MCF 10A (cell line): ENCODE results near the gene ADGRG6. TPM values are rescaled to one million over a fixed set of nuclear protein-coding genes. Genes with fewer than 3 reads are reported as not detected.

Source experiments
- BruUV-seq: library from RNA; stranded (reverse); fragments of 400-500 nt; replicated peaks from 2 replicates; lab custom pipeline; 2021; lab: Mats Ljungman, UMichigan
- CTCF ChIA-PET: fragments of 300-600 bp; sonication (Branson Sonifier 250); formaldehyde crosslinking; extraction: SDS; loops from one replicate; lab custom pipeline; 2021; ENCODE audit warnings: antibody characterized with exemption, inconsistent platforms; lab: Yijun Ruan, JAX
- POLR2A ChIA-PET: fragments of 300-600, 350-650 bp; sonication (Branson Sonifier 250); formaldehyde crosslinking; extraction: SDS; loops from one replicate; lab custom pipeline; 2020; ENCODE audit warnings: antibody characterized with exemption, inconsistent platforms; lab: Yijun Ruan, JAX
- DNase-seq: peaks from one replicate; pipeline ENCODE4 v3.0.0-alpha.2; 2018; ENCODE audit not compliant: unreplicated experiment
- H3K27ac Mint-ChIP-seq: one replicate; pipeline ENCODE4 v1.8.0; 2022; ENCODE audit warnings: mild to moderate bottlenecking, low read depth, mixed read lengths; ENCODE audit not compliant: unreplicated experiment
- H3K27me3 Mint-ChIP-seq: one replicate; pipeline ENCODE4 v1.8.0; 2022; ENCODE audit warnings: mixed read lengths; ENCODE audit not compliant: insufficient read depth, unreplicated experiment
- H3K36me3 Mint-ChIP-seq: one replicate; pipeline ENCODE4 v1.8.0; 2022; ENCODE audit warnings: mild to moderate bottlenecking, moderate library complexity, mixed read lengths; ENCODE audit not compliant: insufficient read depth, unreplicated experiment
- H3K4me1 Mint-ChIP-seq: one replicate; pipeline ENCODE4 v1.8.0; 2022; ENCODE audit warnings: mixed read lengths; ENCODE audit not compliant: insufficient read depth, unreplicated experiment
- H3K4me3 Mint-ChIP-seq: one replicate; pipeline ENCODE4 v1.8.0; 2022; ENCODE audit warnings: mild to moderate bottlenecking, moderate library complexity, mixed read lengths; ENCODE audit not compliant: unreplicated experiment
- H3K9me3 Mint-ChIP-seq: one replicate; pipeline ENCODE4 v1.8.0; 2022; ENCODE audit warnings: mixed read lengths; ENCODE audit not compliant: unreplicated experiment
- intact Hi-C: fragments of 100-400 bp; cut with micrococcal nuclease; formaldehyde crosslinking; loops from 2 replicates; pipeline ENCODE4 v1.14.1; 2022
- total RNA-seq: library from RNA; stranded (reverse); gene quantifications from 2 replicates; pipeline ENCODE4 v1.2.3, GENCODE V29; 2022
- TF ChIP-seq, protein P1 (sequence below): fragments of 200-600 bp; IDR thresholded peaks from one replicate; pipeline ENCODE4 v1.8.0; 2022; ENCODE audit warnings: antibody characterized with exemption, mild to moderate bottlenecking; ENCODE audit not compliant: unreplicated experiment

Gene ADGRG6
- total RNA-seq, 1 experiment from 2014 or later: 44.2 TPM

DNA sequence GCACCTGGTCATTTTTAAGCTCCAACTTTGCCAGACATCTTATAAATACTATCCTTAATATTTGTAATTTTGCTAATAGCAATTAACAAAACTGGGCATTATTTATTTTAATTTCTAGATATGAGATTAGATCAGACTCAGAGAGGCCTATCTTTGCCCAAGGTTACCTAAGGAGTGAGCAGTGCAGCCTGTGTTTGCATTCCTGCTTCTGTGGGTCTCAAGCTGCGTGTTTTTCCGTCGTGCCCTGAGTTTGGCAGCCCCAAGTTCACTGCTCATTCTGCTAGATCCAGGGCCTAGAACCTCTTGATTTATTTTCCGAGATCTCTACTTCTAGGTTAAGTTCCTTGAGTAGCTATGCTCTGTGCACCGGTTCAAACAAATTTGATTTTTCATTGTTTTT lies 11.0 kb upstream of the ADGRG6 start:
- no peaks in the 10 kb centered on the region for H3K9me3 Mint-ChIP-seq
- intact Hi-C loops: no loop called here
- H3K27ac Mint-ChIP-seq: no peak overlapping the region
- H3K27me3 Mint-ChIP-seq: no peaks in the 10 kb centered on the region
- TF ChIP-seq, protein P1, sequence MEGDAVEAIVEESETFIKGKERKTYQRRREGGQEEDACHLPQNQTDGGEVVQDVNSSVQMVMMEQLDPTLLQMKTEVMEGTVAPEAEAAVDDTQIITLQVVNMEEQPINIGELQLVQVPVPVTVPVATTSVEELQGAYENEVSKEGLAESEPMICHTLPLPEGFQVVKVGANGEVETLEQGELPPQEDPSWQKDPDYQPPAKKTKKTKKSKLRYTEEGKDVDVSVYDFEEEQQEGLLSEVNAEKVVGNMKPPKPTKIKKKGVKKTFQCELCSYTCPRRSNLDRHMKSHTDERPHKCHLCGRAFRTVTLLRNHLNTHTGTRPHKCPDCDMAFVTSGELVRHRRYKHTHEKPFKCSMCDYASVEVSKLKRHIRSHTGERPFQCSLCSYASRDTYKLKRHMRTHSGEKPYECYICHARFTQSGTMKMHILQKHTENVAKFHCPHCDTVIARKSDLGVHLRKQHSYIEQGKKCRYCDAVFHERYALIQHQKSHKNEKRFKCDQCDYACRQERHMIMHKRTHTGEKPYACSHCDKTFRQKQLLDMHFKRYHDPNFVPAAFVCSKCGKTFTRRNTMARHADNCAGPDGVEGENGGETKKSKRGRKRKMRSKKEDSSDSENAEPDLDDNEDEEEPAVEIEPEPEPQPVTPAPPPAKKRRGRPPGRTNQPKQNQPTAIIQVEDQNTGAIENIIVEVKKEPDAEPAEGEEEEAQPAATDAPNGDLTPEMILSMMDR: no peak
- no peak for DNase-seq
- no TSS peak for BruUV-seq
- ChIA-PET CTCF (interaction anchor here (0.6 to 2.2 kb wide), 3 partner anchors 10 to 325 kb away, joined by 3 to 7 read pairs (median 4); no protein-coding TSS in a partner anchor), POLR2A (interaction anchor here (1.6 kb wide), 1 partner anchor 10 kb away, joined by 4 read pairs; the partner anchor contains the start of gene ADGRG6)
- H3K36me3 Mint-ChIP-seq: no peaks in the 10 kb centered on the region
- H3K4me3 Mint-ChIP-seq: no peak overlapping the region
- no peaks in the 10 kb centered on the region for H3K4me1 Mint-ChIP-seq

DNA sequence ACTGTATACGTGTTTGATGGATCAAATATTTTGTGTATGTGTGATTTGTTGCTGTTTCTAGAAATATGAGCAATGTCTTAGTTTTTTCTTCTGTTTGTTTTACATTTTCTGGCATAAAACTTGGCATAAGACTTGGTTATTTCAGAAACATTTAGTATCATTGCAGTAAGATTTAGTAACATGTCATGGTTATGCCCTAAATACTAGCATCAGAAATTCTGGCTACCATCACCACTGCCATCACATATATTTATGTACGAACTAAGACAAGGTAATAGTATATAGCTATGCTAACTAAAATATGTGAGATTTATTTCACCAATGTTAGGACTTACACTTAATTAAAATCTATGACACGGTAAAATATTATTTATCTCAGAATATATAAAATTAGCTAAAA lies 10.3 kb upstream of the ADGRG6 start:
- H3K4me1 Mint-ChIP-seq: peaks cover 4% of the 10 kb centered on the region
- no TSS peak for BruUV-seq
- H3K9me3 Mint-ChIP-seq: no peaks in the 10 kb centered on the region
- ChIA-PET CTCF (interaction anchor here (2.2 kb wide), 1 partner anchor 9 kb away, joined by 7 read pairs; no protein-coding TSS in a partner anchor), POLR2A (interaction anchor here (0.5 to 1.6 kb wide), 2 partner anchors 10 to 19 kb away, joined by 3 to 4 read pairs; partner anchors contain the start of gene ADGRG6)
- H3K4me3 Mint-ChIP-seq: no peak overlapping the region
- TF ChIP-seq, protein P1: no peak
- no peaks in the 10 kb centered on the region for H3K27me3 Mint-ChIP-seq
- intact Hi-C loops: no loop called here
- H3K36me3 Mint-ChIP-seq: no peaks in the 10 kb centered on the region
- H3K27ac Mint-ChIP-seq: no peak overlapping the region
- DNase-seq: no peak

DNA sequence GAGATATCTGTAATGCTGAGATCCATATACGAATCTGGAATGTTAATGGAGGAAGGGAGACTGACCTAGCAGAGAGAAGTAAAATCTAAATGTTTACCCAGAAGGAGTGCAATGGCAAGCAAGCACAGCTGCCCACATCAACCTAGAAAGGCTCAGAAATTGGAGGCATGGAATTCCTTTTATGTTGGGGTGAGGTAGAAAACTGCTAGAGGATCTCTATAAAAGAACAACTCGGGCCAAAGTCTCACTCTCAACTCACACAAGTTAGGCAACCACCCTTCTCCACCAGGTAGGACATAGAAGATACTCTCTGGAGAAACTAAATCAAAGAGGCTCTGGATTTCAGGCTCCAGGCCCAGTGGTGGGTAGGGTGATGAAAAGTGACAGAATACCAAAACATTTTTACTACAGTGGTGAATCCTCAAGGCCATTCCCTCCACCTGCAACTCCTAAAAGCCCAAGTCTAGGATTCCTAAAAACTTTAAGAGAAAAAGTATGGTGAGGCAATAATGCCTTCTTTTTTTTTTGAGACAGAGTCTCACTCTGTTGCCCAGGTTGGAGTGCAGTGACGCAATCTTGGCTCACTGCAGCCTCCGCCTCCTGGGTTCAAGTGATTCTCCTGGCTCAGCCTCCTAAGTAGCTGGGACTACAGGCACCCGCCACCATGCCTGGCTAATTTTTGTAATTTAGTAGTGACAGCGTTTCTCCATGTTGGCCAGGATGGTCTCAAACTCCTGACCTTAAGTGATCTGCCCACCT lies 9.5 kb upstream of the ADGRG6 start:
- ChIA-PET CTCF (interaction anchor here (0.7 kb wide), 2 partner anchors 8 to 100 kb away, joined by 3 read pairs; no protein-coding TSS in a partner anchor), POLR2A (interaction anchor here (0.5 to 1.6 kb wide), 3 partner anchors 9 to 18 kb away, joined by 3 to 4 read pairs (median 3); partner anchors contain the start of gene ADGRG6)
- Mint-ChIP-seq H3K4me1 (peaks cover 8% of the 10 kb centered on the region), H3K27ac (no peak overlapping the region), H3K36me3 (no peaks in the 10 kb centered on the region), H3K27me3 (no peaks in the 10 kb centered on the region), H3K4me3 (no peak overlapping the region), H3K9me3 (no peaks in the 10 kb centered on the region)
- TF ChIP-seq, protein P1: no peak
- DNase-seq: no peak
- BruUV-seq: no TSS peak
- intact Hi-C loops: no loop called here

DNA sequence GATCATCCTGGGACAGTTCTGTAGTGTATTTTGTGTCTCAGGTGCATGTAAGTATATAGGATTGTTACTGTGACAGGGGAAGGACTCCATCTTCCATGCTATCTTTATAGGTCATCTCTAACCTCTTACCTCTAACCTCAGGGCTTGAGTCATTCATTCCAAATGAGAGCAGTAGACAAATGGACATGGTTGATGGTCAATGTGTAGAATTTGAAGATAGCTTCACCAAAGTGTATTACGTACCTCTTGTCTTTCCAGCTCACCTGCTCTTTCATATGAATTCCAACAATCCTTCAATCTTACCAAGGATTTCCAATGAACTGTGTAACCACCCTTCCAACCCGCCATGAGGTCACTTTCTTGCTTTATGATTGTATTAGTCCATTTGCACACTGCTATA lies 8.7 kb upstream of the ADGRG6 start:
- DNase-seq: no peak
- TF ChIP-seq, protein P1: no peak
- Mint-ChIP-seq H3K9me3 (no peaks in the 10 kb centered on the region), H3K4me3 (no peak overlapping the region), H3K4me1 (peaks cover 15% of the 10 kb centered on the region), H3K27ac (no peak overlapping the region), H3K27me3 (no peaks in the 10 kb centered on the region), H3K36me3 (no peaks in the 10 kb centered on the region)
- POLR2A ChIA-PET: interaction anchor here (0.8 kb wide), 1 partner anchor 9 kb away, joined by 3 read pairs; no protein-coding TSS in a partner anchor
- BruUV-seq: no TSS peak
- intact Hi-C loops: no loop called here
- CTCF ChIA-PET: interaction anchor here (0.7 kb wide), 1 partner anchor 8 kb away, joined by 3 read pairs; no protein-coding TSS in a partner anchor
